GM08714 (cell line): ENCODE measurements around the gene PCDHB5.
"Not testable (repeated sequence)": the region's sequence is repeated elsewhere in the genome, so short reads cannot be mapped to it uniquely, and the experiment has no call there.

ENCODE experiments used
- H3K4me3 ChIP-seq: fragments of 200-500 bp; sonication (Bioruptor generic); 2 replicates; pipeline ENCODE4 v1.5.1; 2014; ENCODE audit warnings: mild to moderate bottlenecking, low read length, inconsistent platforms
- ZNF274 ChIP-seq: IDR thresholded peaks from 2 replicates; pipeline ENCODE4 v1.6.1; 2012; ENCODE audit warnings: mild to moderate bottlenecking, low read depth, low read length

Gene PCDHB5

DNA sequence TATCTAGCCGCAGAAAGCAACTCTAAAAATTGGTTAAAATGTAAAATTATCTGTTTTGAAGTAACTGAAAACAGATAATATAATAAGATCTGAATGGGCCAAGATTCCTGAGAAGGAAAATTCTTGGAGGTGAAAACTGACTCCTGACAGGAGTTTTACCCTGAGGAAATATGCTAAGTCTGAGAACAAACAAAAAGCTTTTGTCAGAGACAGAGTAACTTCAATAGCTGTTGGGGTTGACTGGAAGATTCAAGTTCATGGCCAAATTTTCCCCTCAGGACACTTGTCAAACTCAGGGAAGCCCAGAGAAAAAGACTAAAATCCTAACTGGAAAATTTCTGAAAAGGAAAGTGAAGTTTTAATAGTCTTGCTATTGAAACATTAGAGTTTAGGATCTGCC is 7.7 kb upstream of the PCDHB5 start:
- no peak overlapping the region for H3K4me3 ChIP-seq

DNA sequence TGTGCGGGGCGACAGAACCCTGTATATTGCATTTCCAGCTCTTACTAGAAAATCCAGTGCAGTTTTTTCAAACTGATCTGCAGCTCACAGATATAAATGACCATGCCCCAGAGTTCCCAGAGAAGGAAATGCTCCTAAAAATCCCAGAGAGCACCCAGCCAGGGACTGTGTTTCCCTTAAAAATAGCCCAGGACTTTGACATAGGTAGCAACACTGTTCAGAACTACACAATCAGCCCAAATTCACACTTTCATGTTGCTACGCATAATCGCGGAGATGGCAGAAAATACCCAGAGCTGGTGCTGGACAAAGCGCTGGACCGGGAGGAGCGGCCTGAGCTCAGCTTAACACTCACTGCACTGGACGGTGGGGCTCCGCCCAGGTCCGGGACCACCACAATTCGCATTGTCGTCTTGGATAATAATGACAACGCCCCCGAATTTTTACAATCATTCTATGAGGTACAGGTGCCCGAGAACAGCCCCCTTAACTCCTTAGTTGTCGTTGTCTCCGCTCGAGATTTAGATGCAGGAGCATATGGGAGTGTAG is 786 bp downstream of the PCDHB5 start:
- no peak overlapping the region for H3K4me3 ChIP-seq
- TF ChIP-seq ZNF274, result no peak

More for the DNA sequence above, 7.7 kb upstream of the PCDHB5 start:
- TF ChIP-seq ZNF274, result no peak

DNA sequence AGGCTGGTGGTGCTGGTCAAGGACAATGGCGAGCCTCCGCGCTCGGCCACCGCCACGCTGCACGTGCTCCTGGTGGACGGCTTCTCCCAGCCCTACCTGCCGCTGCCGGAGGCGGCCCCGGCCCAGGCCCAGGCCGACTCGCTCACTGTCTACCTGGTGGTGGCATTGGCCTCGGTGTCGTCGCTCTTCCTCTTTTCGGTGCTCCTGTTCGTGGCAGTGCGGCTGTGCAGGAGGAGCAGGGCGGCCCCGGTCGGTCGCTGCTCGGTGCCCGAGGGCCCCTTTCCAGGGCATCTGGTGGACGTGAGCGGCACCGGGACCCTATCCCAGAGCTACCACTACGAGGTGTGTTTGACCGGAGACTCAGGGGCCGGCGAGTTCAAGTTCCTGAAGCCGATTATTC is 2.3 kb downstream of the PCDHB5 start:
- not testable (repeated sequence) for H3K4me3 ChIP-seq

DNA sequence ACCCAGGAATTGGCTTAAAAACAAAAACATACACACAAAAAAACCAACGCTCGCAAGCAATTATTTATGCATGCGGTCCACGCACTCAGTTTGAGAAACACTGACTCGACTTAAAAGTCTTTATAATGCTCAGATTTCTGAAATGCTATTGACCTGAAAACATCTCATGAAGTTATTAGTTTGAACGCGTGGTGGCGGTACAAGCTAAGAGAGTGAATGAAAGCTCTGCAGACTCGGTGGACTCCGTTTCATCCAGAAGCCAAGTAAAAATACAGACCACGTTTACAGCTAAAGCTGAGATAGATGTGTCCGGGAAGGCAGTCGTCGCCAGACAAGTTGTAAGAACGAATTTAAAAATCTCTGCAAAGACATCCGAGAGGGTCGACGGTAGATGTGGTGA is 14.8 kb downstream of the PCDHB5 start, which contains the start of gene PCDHB6:
Gene PCDHB6 (plus strand): TSS at position 246 of the 400 bp plus-strand sequence. CDS start 201 bp downstream, outside the sequence.
- no peak within 1 kb of the TSS for H3K4me3 ChIP-seq
- TF ChIP-seq ZNF274, result no peak

DNA sequence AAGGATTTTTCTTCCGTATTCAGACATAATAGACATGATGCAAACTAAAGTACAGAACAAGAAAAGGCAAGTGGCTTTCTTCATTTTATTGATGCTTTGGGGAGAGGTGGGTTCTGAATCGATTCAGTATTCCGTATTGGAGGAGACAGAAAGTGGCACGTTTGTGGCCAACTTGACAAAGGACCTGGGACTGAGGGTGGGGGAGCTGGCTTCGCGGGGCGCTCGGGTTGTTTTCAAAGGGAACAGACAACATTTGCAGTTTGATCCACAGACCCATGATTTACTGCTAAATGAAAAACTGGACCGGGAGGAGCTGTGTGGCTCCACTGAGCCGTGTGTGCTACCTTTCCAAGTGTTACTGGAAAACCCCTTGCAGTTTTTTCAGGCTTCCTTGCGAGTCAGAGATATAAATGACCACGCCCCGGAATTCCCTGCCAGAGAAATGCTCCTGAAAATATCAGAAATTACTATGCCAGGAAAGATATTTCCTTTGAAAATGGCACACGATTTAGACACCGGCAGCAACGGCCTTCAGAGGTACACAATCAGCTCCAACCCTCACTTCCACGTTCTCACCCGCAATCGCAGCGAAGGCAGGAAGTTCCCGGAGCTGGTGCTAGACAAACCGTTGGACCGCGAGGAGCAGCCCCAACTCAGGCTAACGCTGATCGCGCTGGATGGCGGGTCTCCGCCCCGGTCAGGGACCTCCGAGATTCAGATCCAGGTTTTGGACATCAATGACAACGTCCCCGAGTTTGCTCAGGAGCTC is 15.4 kb downstream of the PCDHB5 start:
- TF ChIP-seq ZNF274, result no peak
- H3K4me3 ChIP-seq, result no peak overlapping the region

DNA sequence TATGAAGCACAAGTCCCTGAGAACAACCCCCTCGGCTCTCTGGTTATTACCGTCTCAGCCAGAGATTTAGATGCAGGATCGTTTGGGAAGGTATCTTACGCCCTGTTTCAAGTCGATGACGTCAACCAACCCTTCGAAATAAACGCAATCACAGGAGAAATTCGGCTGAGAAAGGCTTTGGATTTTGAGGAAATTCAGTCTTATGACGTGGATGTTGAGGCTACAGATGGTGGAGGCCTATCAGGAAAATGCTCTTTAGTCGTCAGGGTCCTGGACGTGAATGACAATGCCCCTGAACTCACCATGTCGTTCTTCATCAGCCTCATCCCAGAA is 16.0 kb downstream of the PCDHB5 start:
- TF ChIP-seq ZNF274, result no peak
- H3K4me3 ChIP-seq, result no peak overlapping the region

DNA sequence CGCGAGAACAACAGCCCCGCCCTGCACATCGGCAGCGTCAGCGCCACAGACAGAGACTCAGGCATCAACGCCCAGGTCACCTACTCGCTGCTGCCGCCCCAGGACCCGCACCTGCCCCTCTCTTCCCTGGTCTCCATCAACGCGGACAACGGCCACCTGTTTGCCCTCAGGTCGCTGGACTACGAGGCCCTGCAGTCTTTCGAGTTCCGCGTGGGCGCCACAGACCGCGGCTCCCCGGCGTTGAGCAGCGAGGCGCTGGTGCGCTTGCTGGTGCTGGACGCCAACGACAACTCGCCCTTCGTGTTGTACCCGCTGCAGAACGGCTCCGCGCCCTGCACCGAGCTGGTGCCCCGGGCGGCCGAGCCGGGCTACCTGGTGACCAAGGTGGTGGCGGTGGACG is 16.6 kb downstream of the PCDHB5 start:
- not testable (repeated sequence) for H3K4me3 ChIP-seq

DNA sequence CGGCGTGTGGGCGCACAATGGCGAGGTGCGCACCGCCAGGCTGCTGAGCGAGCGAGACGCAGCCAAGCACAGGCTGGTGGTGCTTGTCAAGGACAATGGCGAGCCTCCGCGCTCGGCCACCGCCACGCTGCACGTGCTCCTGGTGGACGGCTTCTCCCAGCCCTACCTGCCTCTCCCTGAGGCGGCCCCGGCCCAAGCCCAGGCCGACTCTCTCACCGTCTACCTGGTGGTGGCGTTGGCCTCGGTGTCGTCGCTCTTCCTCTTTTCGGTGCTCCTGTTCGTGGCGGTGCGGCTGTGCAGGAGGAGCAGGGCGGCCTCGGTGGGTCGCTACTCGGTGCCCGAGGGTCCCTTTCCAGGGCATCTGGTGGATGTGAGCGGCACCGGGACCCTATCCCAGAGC is 17.1 kb downstream of the PCDHB5 start:
- H3K4me3 ChIP-seq, result not testable (repeated sequence)

DNA sequence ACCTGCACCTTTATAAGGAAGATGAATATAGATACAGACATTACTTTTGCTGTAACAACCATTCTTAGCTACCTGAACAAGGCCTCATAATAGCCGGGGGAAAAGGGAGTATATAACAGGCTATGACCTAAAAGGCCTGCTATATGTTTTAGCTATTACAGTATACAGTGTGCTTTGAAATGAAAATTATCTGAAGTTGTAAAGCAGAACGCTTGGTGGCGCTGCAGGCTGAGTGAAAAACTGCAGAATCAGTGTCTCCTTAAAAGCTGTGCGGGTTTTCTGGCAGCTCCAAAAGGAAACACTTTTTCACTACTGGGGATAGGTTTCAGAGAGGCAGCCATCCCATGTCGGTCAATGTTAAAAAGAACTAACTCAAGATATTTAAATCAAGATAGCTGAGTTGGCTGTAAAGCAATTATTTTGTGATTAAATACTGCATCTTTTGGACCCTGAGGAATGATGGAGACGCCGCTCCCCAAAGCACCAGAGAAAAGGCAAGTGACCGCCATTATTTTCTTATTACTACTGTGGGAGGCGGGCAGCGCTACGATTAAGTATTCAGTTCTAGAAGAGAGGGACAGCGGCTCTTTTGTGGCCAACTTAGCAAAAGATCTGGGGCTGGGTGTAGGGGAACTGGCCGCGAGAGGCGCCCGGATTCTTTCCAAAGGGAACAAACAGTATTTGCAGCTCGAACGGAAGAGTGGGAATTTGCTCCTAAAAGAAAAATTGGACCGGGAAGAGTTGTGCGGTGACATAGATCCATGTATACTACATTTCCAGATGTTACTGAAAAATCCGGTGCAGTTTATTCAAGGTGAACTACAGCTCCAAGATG is 20.8 kb downstream of the PCDHB5 start:
- no peak for TF ChIP-seq ZNF274
- no peak overlapping the region for H3K4me3 ChIP-seq

DNA sequence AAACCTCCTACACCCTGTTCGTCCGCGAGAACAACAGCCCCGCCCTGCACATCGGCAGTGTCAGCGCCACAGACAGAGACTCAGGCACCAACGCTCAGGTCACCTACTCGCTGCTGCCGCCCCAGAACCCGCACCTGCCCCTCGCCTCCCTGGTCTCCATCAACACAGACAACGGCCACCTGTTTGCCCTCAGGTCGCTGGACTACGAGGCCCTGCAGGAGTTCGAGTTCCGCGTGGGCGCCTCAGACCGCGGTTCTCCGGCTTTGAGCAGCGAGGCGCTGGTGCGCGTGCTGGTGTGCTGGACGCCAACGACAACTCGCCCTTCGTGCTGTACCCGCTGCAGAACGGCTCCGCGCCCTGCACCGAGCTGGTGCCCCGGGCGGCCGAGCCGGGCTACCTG is 22.4 kb downstream of the PCDHB5 start:
- not testable (repeated sequence) for H3K4me3 ChIP-seq

DNA sequence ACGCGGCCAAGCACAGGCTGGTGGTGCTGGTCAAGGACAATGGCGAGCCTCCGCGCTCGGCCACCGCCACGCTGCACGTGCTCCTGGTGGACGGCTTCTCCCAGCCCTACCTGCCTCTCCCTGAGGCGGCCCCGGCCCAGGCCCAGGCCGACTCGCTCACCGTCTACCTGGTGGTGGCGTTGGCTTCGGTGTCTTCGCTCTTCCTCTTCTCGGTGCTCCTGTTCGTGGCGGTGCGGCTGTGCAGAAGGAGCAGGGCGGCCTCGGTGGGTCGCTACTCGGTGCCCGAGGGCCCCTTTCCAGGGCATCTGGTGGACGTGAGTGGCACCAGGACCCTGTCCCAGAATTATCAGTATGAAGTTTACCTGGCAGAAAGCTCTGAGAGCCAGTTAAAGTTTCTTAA is 22.9 kb downstream of the PCDHB5 start:
- not testable (repeated sequence) for H3K4me3 ChIP-seq

DNA sequence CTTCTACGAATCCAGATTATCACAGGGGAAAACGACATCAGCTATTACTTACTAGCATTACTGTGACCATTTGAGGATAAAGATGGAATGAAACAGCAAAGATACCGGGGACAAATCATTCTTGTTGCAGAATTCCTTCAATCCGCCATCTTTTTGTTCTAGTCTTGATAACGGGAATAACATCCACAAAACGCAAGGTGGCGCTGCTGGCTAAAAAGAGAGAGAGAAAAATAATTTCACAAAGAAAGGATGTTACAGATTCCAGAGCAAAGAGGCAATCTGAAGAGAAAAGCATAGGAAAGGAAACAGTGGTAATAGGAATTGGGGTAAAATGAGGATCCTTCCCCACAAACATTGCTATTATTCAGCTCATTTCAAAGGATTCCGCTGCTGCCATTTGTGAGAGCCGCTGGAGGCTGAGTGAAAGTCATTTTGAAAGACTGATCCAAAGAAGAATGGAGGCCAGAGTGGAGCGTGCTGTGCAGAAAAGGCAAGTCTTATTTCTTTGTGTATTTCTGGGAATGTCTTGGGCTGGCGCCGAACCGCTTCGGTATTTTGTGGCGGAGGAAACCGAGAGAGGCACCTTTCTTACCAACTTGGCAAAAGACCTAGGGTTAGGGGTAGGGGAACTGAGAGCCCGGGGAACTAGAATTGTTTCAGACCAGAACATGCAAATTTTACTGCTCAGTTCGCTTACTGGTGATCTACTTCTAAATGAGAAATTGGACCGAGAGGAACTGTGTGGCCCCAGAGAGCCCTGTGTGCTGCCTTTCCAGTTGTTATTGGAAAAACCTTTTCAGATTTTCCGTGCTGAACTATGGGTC is 37.6 kb downstream of the PCDHB5 start, which contains the start of gene PCDHB7:
Gene PCDHB7 (plus strand): TSS at position 264 of the 824 bp plus-strand sequence. CDS start 192 bp downstream, at position 456.
- TF ChIP-seq ZNF274, result no peak

DNA sequence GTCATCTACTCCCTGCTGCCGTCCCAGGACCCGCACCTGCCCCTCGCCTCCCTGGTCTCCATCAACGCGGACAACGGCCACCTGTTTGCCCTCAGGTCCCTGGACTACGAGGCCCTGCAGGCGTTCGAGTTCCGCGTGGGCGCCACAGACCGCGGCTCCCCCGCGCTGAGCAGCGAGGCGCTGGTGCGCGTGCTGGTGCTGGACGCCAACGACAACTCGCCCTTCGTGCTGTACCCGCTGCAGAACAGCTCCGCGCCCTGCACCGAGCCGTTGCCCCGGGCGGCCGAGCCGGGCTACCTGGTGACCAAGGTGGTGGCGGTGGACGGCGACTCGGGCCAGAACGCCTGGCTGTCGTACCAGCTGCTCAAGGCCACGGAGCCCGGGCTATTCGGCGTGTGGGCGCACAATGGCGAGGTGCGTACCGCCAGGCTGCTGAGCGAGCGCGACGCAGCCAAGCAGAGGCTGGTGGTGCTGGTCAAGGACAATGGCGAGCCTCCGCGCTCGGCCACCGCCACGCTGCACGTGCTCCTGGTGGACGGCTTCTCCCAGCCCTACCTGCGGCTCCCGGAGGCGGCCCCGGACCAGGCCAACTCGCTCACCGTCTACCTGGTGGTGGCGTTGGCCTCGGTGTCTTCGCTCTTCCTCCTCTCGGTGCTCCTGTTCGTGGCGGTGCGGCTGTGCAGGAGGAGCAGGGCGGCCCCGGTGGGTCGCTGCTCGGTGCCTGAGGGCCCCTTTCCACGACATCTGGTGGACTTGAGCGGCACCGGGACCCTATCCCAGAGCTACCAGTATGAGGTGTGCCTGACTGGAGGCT is 39.5 kb downstream of the PCDHB5 start:
- H3K4me3 ChIP-seq, result not testable (repeated sequence)

More for the DNA sequence above, 37.6 kb downstream of the PCDHB5 start, which contains the start of gene PCDHB7:
- H3K4me3 ChIP-seq, result no peak within 1 kb of the TSS

DNA sequence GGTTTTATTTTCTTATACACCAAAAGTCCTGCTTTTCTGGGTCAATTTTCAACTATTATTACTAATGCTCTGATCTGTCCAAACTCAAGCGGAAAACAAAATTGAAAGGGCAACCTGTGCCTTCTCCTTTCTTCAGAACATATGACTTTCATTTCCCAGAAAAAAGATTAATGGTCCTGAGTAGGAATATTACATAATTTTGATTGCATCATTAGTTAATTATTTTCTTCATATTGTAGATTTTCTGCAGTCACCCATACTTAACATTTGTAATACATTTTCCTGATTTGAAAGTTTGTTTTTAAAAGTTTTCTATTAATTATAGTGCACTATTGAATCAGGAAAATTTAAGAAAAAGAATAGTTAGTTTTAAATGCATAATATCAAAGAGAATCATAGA is 40.9 kb downstream of the PCDHB5 start:
- TF ChIP-seq ZNF274, result no peak

DNA sequence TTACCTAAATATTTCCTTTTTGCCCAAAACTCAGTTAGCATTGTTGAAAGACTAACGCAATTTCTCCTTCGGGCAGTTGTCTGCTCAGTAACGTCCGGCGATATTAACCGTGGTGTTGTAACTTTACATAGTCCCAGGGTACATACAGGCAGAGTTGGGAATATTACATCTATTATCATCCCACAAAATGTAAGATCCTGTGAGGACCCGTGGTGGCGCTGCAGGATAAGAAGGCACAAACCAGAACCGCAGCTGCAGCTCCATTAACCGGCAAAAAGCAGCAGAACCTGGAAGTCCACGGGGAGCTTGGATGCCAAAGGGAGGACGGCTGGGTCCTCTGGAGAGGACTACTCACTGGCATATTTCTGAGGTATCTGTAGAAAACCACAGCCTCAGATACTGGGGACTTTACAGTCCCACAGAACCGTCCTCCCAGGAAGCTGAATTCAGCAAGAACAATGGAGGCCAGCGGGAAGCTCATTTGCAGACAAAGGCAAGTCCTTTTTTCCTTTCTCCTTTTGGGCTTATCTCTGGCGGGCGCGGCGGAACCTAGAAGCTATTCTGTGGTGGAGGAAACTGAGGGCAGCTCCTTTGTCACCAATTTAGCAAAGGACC is 42.7 kb downstream of the PCDHB5 start, which contains the start of gene PCDHB8:
Gene PCDHB8 (plus strand): TSS at position 214 of the 615 bp plus-strand sequence. CDS start 245 bp downstream, at position 459.
- not testable (repeated sequence) for H3K4me3 ChIP-seq

More for the DNA sequence above, 40.9 kb downstream of the PCDHB5 start:
- H3K4me3 ChIP-seq, result no peak overlapping the region

DNA sequence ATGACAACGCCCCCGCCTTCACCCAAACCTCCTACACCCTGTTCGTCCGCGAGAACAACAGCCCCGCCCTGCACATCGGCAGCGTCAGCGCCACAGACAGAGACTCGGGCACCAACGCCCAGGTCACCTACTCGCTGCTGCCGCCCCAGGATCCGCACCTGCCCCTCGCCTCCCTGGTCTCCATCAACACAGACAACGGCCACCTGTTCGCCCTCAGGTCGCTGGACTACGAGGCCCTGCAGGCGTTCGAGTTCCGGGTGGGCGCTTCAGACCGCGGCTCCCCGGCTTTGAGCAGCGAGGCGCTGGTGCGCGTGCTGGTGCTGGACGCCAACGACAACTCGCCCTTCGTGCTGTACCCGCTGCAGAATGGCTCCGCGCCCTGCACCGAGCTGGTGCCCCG is 44.4 kb downstream of the PCDHB5 start:
- not testable (repeated sequence) for H3K4me3 ChIP-seq

DNA sequence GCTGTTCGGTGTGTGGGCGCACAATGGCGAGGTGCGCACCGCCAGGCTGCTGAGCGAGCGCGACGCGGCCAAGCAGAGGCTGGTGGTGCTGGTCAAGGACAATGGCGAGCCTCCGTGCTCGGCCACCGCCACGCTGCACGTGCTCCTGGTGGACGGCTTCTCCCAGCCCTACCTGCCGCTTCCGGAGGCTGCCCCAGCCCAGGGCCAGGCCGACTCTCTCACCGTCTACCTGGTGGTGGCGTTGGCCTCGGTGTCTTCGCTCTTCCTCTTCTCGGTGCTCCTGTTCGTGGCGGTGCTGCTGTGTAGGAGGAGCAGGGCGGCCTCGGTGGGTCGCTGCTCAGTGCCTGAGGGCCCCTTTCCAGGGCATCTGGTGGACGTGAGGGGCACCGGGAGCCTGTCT is 44.9 kb downstream of the PCDHB5 start:
- not testable (repeated sequence) for H3K4me3 ChIP-seq
